HCT116 (cell line): ENCODE results near the gene ATP5F1D.

Source experiments
- EZH2 ChIP-seq: fragments of 200-600 bp; sonication (generic); IDR thresholded peaks from 2 replicates; pipeline ENCODE4 v1.6.1; 2017; ENCODE audit warnings: antibody characterized with exemption, mixed run types
- FOSL1 ChIP-seq: IDR thresholded peaks from 2 replicates; pipeline ENCODE4 v1.6.1; 2012; ENCODE audit warnings: low read depth
- MAX ChIP-seq: IDR thresholded peaks from 2 replicates; pipeline ENCODE4 v1.6.1; 2012
- REST ChIP-seq: IDR thresholded peaks from 2 replicates; pipeline ENCODE4 v1.6.1; 2012; ENCODE audit warnings: low read depth
- TF ChIP-seq, protein P1 (sequence below), 3 experiments: fragments of 200-600 bp in 1 of 3; sonication (generic) in 1 of 3; IDR thresholded peaks in 2 of 3; conservative IDR thresholded peaks in 1 of 3; 2 replicates each; pipeline ENCODE4 v1.5.1; 2012 to 2017; ENCODE audit warnings: low read depth in 2 of 3, low read length in 2 of 3, antibody characterized with exemption in 1 of 3, borderline replicate concordance in 1 of 3, control low read depth in 1 of 3, mild to moderate bottlenecking in 1 of 3, mixed read lengths in 1 of 3, mixed run types in 1 of 3, moderate library complexity in 1 of 3; ENCODE audit not compliant: insufficient read depth in 1 of 3

DNA sequence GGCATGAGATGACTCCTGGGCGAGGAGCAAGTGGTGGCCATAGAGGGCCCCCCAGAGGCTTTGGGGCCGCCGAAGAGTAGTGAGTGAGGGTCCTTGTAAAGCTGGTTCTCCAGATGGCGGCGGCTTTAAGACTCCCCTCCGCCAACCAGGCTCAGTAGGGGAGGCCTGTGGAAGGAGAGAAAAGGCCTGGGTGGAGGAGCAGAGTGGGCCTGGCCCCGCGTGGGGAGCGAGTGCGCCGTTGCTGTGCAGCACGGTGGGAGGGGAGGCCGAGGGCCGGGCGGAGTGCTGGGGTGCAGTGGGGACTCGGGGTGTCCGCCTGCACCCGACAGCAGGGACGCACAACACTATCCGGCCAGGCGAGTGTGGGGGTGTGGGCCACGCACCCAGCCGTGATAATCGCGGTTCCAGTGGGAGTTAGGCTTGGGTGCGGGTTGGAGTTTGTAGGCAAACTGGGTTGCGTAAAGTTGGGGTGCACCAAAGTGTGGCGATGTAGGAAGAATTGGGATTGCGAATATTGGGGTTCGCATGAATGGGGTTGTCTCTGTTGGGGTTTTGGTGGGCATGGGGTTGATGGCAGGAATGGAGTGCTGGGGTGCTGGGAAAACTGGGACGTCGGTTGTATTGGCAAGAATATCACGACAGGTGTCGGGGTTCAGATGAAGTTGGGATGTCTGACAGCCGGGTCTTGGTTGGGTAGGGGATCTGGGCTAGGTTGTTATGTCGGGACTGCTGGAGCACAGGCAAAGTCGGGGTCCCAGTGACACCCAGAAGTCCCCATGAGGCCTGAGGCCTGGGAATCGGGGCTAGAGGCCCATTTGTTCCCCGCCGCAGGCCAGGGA, 26.9 kb downstream of the ATP5F1D start:
- TF ChIP-seq, protein P1, sequence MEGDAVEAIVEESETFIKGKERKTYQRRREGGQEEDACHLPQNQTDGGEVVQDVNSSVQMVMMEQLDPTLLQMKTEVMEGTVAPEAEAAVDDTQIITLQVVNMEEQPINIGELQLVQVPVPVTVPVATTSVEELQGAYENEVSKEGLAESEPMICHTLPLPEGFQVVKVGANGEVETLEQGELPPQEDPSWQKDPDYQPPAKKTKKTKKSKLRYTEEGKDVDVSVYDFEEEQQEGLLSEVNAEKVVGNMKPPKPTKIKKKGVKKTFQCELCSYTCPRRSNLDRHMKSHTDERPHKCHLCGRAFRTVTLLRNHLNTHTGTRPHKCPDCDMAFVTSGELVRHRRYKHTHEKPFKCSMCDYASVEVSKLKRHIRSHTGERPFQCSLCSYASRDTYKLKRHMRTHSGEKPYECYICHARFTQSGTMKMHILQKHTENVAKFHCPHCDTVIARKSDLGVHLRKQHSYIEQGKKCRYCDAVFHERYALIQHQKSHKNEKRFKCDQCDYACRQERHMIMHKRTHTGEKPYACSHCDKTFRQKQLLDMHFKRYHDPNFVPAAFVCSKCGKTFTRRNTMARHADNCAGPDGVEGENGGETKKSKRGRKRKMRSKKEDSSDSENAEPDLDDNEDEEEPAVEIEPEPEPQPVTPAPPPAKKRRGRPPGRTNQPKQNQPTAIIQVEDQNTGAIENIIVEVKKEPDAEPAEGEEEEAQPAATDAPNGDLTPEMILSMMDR (IDR thresholded peaks at IDR 0.05 in 2 of 3, conservative IDR thresholded peaks at IDR 0.05 in 1 of 3; ENCODE audit: borderline replicate concordance in 1 of 3, insufficient read depth in 1 of 3, low read depth in 2 of 3, low read length in 2 of 3): no peak
- TF ChIP-seq EZH2 (no peak), FOSL1 (no peak), REST (no peak), MAX (no peak)
